SK-N-MC (cell line): Measurements from ENCODE around the gene MYO1D.

Experiments
- EZH2 ChIP-seq: fragments of 200-600 bp; sonication (generic); IDR thresholded peaks from one replicate; pipeline ENCODE4 v1.6.1; 2017; ENCODE audit warnings: antibody characterized with exemption
- FOXP2 ChIP-seq: optimal IDR thresholded peaks from 2 replicates; pipeline ENCODE3; 2011; ENCODE audit warnings: mild to moderate bottlenecking, moderate library complexity; ENCODE audit not compliant: insufficient read depth; ENCODE audit errors: extremely low read length, control extremely low read depth
- POLR2AphosphoS5 ChIP-seq: IDR thresholded peaks from 2 replicates; pipeline ENCODE4 v1.6.1; 2012; ENCODE audit warnings: mild to moderate bottlenecking, low read depth, low read length, borderline replicate concordance

GRCh38 chr17:32840241-32840640 is 36.7 kb downstream of the MYO1D start:
- TF ChIP-seq POLR2AphosphoS5, result no peak
- TF ChIP-seq EZH2, result no peak
- TF ChIP-seq FOXP2, result no peak
